Large intestine (tissue), 3 donors: ENCODE measurements around the gene CAPS2. TPM values are rescaled to one million over a fixed set of nuclear protein-coding genes. Genes with fewer than 3 reads are reported as not detected.

Source experiments
- DNase-seq, 2 donors: peaks; one replicate each; pipeline versions ENCODE4 v3.0.0 to v3.0.0-alpha.2; 2013
- H3K27ac ChIP-seq: one replicate; pipeline ENCODE4 v1.5.1; 2013; ENCODE audit warnings: low read length
- H3K27me3 ChIP-seq: 2 replicates; pipeline ENCODE4 v1.6.1; 2013; ENCODE audit warnings: low read length; ENCODE audit not compliant: control insufficient read depth, insufficient read depth
- H3K36me3 ChIP-seq: 2 replicates; pipeline ENCODE4 v1.6.1; 2013; ENCODE audit warnings: low read length; ENCODE audit not compliant: control insufficient read depth, insufficient read depth
- H3K4me1 ChIP-seq: one replicate; pipeline ENCODE4 v1.6.1; 2013; ENCODE audit warnings: low read length; ENCODE audit not compliant: control insufficient read depth, insufficient read depth
- H3K4me3 ChIP-seq: one replicate; pipeline ENCODE4 v1.5.1; 2013; ENCODE audit warnings: low read length
- H3K9me3 ChIP-seq: one replicate; pipeline ENCODE4 v1.6.1; 2013; ENCODE audit warnings: mild to moderate bottlenecking, low read depth, low read length, moderate library complexity; ENCODE audit not compliant: control insufficient read depth
- WGBS: methylation state at CpG from one replicate; pipeline ENCODE4 v1.1.5; 2013; ENCODE audit warnings: low lambda C conversion rate; ENCODE audit not compliant: insufficient coverage; 5-methylcytosine and 5-hydroxymethylcytosine counted together
- polyA plus RNA-seq: library from polyadenylated mRNA; unstranded; fragments of 120-200 nt; gene quantifications from one replicate; pipeline ENCODE4 v1.2.1, GENCODE V29; 2013

Gene CAPS2
- polyA plus RNA-seq, 1 donor = 3.1 TPM

DNA sequence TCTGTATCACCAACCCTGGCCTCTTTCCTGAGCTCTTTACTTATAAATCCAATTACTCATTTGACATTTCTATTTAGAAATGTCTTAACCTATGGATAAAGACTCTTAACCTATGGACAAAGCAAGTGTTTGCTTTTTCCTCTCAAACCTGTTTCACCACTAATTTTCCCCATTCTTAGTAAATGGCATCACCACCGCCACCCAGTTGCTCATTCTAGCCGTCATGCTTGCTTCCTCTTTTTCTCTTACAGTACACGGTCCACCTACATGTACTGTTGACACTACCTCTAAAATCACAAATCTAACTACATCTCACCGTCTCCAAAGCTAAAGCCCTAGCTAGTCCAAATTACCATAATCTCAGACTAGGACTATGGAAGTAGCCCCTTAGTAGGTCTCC is 60.0 kb downstream of the CAPS2 start:
- Histone ChIP-seq H3K9me3 (no peaks in the 10 kb centered on the region), H3K27me3 (no peaks in the 10 kb centered on the region), H3K4me3 (no peak overlapping the region), H3K36me3 (no peaks in the 10 kb centered on the region), H3K4me1 (no peaks in the 10 kb centered on the region), H3K27ac (no peak overlapping the region)
- 91% methylated on average over 3 of the region's 4 CpGs for WGBS
- DNase-seq = no peak

- no peaks in the 10 kb centered on the region for H3K4me1 ChIP-seq
- H3K9me3 ChIP-seq = no peaks in the 10 kb centered on the region
- no peaks in the 10 kb centered on the region for H3K27me3 ChIP-seq
- no peak overlapping the region for H3K27ac ChIP-seq
- H3K36me3 ChIP-seq = no peaks in the 10 kb centered on the region
- WGBS = no CpG with 5 or more reads among the region's 2 CpGs
- H3K4me3 ChIP-seq = no peak overlapping the region
- DNase-seq = no peak
Measured at GRCh38 chr12:75269209-75269608, 60.9 kb downstream of the CAPS2 start.

- Histone ChIP-seq H3K9me3 (no peaks in the 10 kb centered on the region), H3K4me1 (no peaks in the 10 kb centered on the region), H3K4me3 (no peak overlapping the region), H3K27ac (no peak overlapping the region), H3K27me3 (no peaks in the 10 kb centered on the region), H3K36me3 (no peaks in the 10 kb centered on the region)
- no CpG with 5 or more reads among the region's 2 CpGs for WGBS
- DNase-seq = no peak
Measured at GRCh38 chr12:75260316-75260715, 69.8 kb downstream of the CAPS2 start.

DNA sequence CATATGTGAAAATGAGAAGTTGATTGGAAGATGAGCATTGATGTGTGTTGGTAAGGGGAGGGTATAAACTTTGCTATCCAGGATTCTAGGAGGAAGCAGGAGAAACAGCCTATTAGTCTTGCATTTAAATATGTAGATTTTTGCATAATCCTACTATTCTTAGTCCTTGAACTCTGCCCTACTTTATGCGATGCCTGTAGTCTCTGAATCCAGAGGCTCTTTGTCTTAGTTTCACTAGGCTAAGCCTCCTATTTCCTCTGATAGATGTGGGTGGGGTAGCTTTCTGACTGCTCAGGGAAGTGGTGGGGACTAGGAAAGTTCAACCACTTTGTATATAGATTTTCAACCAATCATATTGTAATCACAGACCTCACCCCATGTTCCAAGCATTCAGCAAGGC is 71.0 kb downstream of the CAPS2 start:
- WGBS = no CpG with 5 or more reads among the region's 1 CpG
- no peaks in the 10 kb centered on the region for H3K27me3 ChIP-seq
- H3K9me3 ChIP-seq = no peaks in the 10 kb centered on the region
- H3K4me1 ChIP-seq = no peaks in the 10 kb centered on the region
- no peak for DNase-seq
- no peak overlapping the region for H3K27ac ChIP-seq
- no peaks in the 10 kb centered on the region for H3K36me3 ChIP-seq
- H3K4me3 ChIP-seq = no peak overlapping the region

GRCh38 chr12:75257510-75257909 is 72.6 kb downstream of the CAPS2 start:
- Histone ChIP-seq H3K4me3 (no peak overlapping the region), H3K9me3 (no peaks in the 10 kb centered on the region), H3K36me3 (no peaks in the 10 kb centered on the region), H3K4me1 (no peaks in the 10 kb centered on the region), H3K27ac (no peak overlapping the region), H3K27me3 (no peaks in the 10 kb centered on the region)
- 60% methylated on average over 1 of the region's 2 CpGs for WGBS
- no peak for DNase-seq

DNA sequence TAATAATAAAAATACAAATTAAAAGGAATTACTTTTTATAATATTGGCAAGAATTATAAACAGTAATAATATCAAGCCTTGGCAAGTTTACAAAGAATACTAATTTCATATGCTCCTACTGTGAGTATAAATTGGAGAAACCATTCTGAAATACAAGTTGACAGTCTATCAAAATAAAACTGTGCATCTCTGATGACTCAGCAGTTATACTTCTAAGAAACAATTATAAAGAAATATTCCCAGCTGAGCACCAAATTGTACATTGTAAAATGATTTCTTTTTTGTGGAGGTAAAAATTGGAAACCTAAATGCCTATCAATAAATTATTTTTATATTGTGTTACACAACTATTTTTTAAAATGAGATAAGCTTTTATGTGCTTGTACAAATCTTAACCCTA is 85.0 kb downstream of the CAPS2 start:
- Histone ChIP-seq H3K36me3 (no peaks in the 10 kb centered on the region), H3K4me3 (no peak overlapping the region), H3K27me3 (no peaks in the 10 kb centered on the region), H3K9me3 (no peaks in the 10 kb centered on the region), H3K4me1 (no peaks in the 10 kb centered on the region), H3K27ac (no peak overlapping the region)
- DNase-seq = no peak

DNA sequence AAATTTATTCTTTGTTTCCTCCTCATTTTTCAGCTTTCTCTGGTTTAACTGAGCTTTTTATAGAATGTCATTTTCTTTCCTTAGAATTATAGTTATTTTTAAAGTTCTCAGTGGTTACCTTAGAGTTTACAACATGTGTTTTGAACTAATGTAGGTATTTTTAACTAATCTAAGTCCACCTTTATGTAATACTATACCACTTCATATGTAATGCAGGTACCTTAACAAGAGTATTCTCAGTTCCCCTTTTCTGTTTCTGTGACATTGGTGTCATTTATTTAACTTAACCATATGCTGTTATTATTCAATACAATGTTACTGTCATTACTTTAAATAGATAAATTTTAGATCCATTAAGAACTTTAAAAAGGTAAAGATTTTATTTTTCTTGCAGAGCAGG is 90.1 kb downstream of the CAPS2 start:
- H3K4me3 ChIP-seq = no peak overlapping the region
- H3K36me3 ChIP-seq = no peaks in the 10 kb centered on the region
- H3K27me3 ChIP-seq = no peaks in the 10 kb centered on the region
- H3K9me3 ChIP-seq = no peaks in the 10 kb centered on the region
- H3K4me1 ChIP-seq = no peaks in the 10 kb centered on the region
- DNase-seq = no peak
- no peak overlapping the region for H3K27ac ChIP-seq

DNA sequence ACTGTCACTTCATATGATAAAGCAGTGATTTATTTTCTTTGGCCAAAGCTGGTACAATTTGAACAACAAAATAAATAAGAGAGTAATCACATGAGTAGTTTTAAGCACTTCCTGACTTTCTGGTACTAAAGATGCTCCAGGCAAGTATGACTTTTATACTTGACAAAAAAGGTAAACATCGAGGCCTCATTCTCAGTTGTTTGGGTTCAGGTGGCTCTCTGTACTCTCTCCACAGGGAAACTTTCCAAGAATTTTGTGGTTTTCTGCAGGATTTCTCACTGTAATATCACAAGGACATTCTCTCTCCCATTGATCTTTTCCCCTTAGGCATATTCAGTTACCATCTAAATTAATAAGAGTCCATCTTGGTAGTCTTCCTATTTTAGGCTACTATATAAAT is 93.9 kb downstream of the CAPS2 start:
- WGBS = no CpG with 5 or more reads among the region's 1 CpG
- H3K4me1 ChIP-seq = no peaks in the 10 kb centered on the region
- no peaks in the 10 kb centered on the region for H3K9me3 ChIP-seq
- H3K27ac ChIP-seq = no peak overlapping the region
- H3K4me3 ChIP-seq = no peak overlapping the region
- DNase-seq = no peak
- H3K36me3 ChIP-seq = no peaks in the 10 kb centered on the region
- H3K27me3 ChIP-seq = no peaks in the 10 kb centered on the region

GRCh38 chr12:75227132-75227531 is 103.0 kb downstream of the CAPS2 start:
- H3K4me1 ChIP-seq = no peaks in the 10 kb centered on the region
- H3K27me3 ChIP-seq = no peaks in the 10 kb centered on the region
- H3K36me3 ChIP-seq = no peaks in the 10 kb centered on the region
- WGBS = 93% methylated on average over 1 of the region's 1 CpG
- H3K27ac ChIP-seq = no peak overlapping the region
- H3K4me3 ChIP-seq = no peak overlapping the region
- H3K9me3 ChIP-seq = no peaks in the 10 kb centered on the region
- no peak for DNase-seq

Other genes starting within 250 kb of the CAPS2 start
- 0.42 TPM for gene KCNC2, start 120.5 kb downstream of the CAPS2 start, polyA plus RNA-seq
- 0.27 TPM for gene GLIPR1L1, start 4.3 kb upstream of the CAPS2 start, polyA plus RNA-seq
- gene GLIPR1L2, start 60.8 kb upstream of the CAPS2 start, polyA plus RNA-seq = 1.3 TPM
- gene GLIPR1, start 150.4 kb upstream of the CAPS2 start, polyA plus RNA-seq = 14.1 TPM
- 43.8 TPM for gene KRR1, start 181.3 kb upstream of the CAPS2 start, polyA plus RNA-seq